Ramos (cell line): ENCODE results near the gene VPREB3.

Experiments
- in situ Hi-C: fragments of 300-500 bp; cut with MboI; formaldehyde crosslinking; loops from one replicate; pipeline ENCODE4 v1.14.3; 2022; ENCODE audit warnings: low sequenced_read_pairs; ENCODE audit not compliant: unreplicated experiment

Gene VPREB3, protein sequence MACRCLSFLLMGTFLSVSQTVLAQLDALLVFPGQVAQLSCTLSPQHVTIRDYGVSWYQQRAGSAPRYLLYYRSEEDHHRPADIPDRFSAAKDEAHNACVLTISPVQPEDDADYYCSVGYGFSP

DNA sequence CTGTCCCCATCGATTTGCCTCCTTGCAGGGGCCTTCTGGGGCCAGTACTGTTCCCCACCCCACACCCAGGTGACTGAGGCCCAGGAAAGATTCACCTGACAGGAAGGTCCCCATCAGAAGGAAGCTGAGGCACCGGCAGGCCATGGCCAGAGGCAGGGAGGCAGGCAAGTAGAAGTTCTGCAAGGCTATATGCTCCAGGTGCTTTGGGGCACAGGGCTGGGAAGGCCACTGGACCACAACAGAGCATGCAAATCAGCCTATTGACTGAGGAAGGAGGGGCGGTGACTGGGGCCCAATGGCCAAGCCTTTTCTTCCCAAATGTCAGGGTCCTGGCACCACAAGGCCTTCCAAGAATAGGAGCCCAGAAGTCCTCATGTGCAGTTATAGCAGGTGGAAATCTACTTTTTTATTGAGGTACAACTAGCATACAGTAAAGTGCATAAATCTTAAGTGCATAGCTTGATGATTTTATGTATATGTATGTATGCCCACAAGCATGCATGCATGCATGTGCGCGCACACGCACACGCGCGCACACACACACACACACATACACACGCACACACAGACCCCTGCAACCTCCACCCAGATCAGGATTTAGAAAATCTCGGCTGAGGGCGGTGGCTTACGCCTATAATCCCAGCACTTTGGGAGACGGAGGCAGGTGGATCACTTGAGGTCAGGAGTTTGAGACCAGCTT, at the start of gene VPREB3:
Gene VPREB3, minus strand, starts transcription at position 206 of the 700 bp plus-strand sequence. Its CDS starts 62 bp downstream, at position 144.
- in situ Hi-C loops, result no loop called here

GRCh38 chr22:23803001-23803819, 49.0 kb upstream of the VPREB3 start:
- in situ Hi-C loops, result no loop called here

DNA sequence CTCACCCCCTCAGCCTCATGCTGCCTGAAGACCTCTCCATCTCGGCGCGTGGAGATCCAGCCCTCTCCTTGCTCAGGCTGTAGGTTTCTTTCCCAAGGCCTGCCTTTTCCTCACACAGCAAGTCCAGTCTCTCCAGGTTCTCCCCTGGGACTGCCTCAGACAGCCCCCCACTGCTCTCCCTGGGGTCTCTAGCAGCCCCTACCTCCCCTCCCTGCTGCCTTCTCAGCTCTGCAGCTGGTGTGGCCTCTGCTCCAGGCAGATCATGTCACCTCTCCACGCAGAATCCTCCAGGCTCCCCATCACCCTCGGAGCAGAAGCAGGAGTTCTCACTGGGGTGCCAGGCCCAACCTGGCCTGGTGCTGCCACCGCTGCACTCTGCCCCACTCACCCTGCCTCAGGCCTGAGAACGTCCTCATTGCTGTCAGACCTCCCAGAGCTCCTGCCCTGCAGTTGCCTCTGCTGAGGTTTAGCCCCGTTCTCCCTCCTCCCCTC, 47.7 kb upstream of the VPREB3 start:
- in situ Hi-C loops, result no loop called here

DNA sequence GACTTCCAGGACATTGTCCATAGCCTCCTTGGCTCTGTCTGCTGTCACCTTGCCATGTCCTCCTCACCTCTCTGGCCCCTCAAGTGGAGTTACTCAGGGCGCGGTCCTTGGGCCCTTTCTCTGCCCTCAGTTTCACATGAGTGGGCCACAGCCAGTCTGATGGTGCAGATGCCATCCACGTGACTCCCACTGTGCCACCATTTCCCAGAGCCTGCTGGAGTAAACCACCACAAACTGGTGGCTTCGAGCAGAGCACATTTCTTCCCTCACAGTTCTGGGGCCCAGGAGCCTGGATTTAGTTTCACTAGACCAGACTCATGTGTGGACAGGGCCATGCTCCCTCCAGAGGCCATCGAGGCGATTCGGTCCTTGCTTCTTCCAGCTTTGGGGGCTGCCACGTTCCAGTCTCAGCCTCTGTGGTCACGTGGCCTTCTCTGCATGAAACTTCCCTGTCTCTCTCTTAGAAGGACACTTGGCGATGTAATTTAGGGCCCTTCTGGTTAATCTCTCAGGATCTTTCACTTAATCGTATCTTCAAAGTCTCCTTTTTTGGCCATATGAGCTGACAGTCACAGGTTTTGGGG, 47.1 kb upstream of the VPREB3 start:
- in situ Hi-C loops, result no loop called here

DNA sequence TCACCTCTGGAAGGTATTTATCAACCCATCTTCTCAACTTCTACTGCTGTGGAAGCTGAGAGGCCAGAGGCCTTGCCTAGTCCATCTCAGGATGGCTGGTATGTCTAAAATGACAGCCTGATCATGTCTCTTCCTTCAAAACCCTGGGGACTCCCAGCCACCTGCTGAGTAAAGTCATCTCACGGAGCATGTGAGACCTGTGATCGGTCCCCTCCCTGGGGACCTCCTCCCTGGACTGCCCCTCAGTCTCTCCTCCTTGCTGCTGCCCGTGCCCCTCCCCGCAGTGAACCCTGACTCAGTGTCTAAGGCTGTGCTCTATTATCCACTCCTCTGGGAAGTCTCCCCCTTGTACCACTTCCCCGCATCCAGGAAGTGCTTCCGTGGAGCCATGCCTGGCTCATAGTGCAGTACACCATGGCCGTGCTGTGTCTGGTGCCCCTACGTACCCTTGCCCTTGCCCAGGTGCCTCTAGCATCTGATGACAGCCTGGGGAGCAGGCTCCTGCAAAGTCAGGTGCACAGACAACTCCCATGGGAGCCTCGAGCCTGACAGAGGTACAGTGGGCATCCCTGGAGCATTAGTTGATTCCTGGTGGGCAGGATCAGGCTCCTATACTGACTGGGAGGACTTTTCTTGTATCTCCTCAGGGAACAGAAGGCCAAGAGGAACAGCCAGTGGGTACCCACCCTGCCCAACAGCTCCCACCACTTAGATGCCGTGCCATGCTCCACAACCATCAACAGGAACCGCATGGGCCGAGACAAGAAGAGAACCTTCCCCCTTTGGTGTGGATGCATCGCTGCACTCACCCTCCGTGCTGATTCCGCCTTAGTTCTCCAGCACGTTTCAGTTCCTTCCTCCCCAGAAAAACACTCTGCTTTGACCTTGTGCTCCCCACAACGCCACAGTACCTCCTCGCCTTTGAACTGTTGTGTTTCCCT, 46.3 kb upstream of the VPREB3 start:
- in situ Hi-C loops, result no loop called here

GRCh38 chr22:23796461-23796860, 42.2 kb upstream of the VPREB3 start:
- in situ Hi-C loops, result no loop called here

- in situ Hi-C loops, result no loop called here
Measured at GRCh38 chr22:23793326-23793725, 39.1 kb upstream of the VPREB3 start.

- in situ Hi-C loops, result no loop called here
Measured at GRCh38 chr22:23791738-23792645, 37.8 kb upstream of the VPREB3 start.

DNA sequence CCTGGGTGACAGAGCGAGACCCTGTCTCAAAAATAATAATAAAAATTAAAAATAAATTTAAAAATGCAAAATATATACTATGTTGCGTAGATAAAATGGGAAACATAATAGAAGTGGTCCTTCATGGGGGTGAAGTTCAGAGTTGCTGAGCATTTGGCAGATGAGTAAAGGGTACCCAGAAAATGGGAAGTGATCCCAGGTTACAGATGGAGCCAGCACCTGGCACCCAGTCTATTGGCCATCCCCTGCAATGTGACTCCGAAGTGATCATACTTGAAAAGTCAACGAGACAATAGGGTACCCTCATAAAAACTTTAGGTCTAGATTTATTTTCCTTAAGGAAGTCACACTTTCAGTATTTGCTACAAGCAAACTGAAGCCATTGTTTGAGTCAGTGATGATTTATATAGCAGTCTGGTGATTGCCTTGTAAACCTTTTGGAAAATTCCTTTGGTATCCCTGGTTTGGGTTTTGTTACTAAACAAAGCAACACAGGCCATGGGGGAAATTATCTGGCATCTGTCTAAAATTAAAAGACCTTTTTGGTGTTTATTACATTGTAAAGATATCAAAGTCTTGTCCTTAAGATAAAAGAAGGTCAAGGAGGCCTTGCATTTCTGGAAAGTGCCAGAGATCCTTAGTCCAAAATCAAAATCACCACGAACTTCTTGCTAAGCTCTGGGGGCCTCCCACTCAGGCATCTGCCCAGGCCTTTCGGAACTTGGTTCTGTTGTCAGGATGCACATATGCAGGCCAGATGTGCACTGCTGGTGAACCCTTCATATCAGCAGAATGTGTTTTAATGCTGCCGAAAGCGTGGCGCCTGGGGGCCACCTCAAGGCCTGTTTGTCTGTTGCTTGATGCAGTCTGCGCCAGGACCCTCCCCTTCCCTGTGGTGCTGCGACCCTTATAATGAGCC, 36.9 kb upstream of the VPREB3 start:
- in situ Hi-C loops, result no loop called here

DNA sequence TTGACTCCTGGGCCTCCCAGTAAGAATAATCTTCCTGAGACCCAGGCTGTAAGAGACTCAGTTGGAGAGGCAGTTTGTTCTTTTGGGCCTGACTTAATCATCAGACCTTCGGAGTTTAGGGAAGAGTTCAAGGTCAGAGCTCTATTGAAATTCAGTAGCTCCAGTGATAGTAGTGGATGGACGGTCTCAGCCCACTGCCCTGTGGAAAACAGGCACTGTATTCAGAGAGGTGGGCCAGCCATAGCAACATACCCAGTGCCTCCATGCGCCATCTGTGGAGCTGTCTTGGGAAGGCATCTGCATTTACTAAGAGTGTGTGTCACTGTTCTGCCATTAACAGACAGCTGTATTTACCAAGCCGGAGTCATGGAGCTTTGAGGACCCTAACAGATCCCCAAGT, 35.4 kb upstream of the VPREB3 start:
- in situ Hi-C loops, result no loop called here

DNA sequence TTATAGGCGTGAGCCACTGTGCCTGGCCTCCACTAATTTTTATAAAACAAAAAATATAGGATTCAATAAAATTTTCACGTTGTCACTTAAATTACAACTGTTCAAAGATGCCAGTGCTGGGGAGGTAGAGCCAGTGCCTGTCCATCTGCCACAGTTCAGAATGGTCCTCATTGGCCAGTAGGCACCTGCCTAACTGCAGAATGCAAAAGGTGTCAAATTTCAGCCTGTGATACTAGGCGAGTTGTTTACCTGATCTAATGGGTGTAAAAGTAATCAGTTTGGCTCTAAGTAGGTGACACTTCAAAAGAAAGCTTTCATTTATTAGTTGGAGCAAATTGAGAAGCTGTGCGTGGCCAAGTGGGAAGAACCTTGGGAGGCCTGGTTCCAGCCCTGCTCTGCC, 34.9 kb upstream of the VPREB3 start:
- in situ Hi-C loops, result no loop called here

GRCh38 chr22:23787910-23788309, 33.7 kb upstream of the VPREB3 start:
- in situ Hi-C loops, result no loop called here

GRCh38 chr22:23787600-23787896, 33.3 kb upstream of the VPREB3 start:
- in situ Hi-C loops, result no loop called here

DNA sequence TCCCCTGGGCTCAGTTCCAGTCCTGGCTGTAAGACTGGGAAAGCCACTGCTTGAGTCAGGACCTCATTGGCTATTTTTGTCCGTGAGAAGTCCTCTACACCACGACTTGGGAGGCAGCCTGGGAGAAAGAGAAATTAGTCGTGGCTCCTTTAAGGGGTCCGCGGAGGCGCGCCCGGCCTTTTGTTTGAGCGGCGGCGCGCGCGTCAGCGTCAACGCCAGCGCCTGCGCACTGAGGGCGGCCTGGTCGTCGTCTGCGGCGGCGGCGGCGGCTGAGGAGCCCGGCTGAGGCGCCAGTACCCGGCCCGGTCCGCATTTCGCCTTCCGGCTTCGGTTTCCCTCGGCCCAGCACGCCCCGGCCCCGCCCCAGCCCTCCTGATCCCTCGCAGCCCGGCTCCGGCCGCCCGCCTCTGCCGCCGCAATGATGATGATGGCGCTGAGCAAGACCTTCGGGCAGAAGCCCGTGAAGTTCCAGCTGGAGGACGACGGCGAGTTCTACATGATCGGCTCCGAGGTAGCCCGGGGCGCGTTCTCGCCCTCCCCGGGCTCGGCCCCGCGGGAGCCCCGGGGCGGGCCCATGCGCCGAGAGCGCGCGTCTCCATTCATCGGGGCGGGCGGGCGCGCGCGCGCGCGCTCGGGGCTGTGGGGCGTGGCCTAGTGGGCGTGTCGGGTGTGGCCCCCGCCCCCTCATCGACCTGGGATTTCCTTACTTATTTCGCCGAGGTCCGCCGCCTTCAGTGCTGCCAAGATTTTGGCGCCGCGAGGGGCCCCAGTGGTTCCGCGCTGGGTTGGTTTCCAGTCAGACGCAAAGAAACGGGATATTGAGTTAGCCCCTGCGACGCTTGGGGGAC, 32.8 kb upstream of the VPREB3 start, which contains the start of gene SMARCB1:
Gene SMARCB1, plus strand, starts transcription at position 215 of the 848 bp plus-strand sequence. Its CDS starts 204 bp downstream, at position 419.
- in situ Hi-C loops, result no loop called here

DNA sequence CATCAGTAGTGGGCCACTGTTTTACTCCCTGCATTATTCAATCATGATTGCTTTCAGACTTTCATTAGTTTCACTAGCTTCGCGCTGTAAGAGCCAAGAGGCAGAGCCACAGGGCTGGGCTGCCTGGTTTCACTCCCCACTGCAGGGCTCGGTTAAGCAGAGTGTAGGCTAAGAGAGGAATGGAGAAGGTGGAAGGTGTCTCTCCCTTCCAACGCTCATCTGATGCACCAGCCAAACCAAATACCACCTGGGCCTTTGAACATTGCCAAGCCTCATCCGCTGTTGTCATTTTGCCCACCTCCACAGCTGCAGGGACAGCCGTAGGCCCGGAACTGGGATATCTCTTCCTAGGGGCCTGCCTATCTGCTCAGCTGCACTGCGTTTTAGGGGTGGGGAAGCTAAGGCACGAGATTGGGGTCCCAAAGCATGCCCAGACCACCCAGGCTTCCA, 32.1 kb upstream of the VPREB3 start:
- in situ Hi-C loops, result no loop called here

DNA sequence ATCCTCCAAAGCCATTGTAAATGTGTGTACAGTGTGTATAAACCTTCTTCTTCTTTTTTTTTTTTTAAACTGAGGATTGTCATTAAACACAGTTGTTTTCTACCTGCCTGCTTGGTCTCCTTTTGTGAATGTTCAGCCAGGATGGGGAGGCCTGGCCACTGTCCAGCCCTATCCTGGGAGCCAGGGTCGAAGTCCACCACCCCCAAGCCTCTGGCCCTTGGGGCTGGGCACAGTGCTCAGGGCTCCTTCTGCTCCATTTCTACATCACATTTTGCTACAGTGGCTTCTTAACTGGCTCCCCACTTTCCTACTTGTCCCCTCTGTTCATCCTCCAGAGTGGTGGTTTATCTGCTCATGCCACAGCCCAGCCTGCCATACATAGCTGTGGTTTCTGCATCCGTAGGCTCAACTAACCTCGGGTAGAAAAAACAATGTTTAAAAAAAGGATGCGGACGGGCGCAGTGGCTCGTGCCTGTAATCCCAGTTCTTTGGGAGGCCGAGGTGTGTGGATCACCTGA, 30.0 kb upstream of the VPREB3 start:
- in situ Hi-C loops, result no loop called here
